ENCODE measurements around the gene HOOK2. TPM values are rescaled to one million over a fixed set of nuclear protein-coding genes. Genes with fewer than 3 reads are reported as not detected.

The HOOK2 gene
- total and polyA plus RNA-seq, 2 of the 4 experiments (the other 2 are of a cell fraction), result 7.5 to 21.6 TPM

DNA sequence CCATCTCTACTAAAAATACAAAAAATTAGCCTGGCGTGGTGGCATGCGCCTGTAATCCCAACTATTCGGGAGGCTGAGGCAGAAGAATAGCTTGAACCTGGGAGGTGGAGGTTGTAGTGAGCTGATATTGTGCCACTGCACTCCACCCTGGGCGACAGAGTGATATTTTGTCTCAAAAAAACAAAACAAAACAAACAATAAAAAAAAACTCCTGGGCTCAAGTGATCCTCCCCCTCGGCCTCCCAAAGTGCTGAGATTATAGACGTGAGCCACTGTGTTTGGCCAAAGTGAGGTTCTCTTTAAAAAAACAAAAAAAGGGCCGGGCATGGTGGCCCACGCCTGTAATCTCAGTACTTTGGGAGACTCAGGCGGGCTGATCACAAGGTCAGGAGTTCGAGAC lies 12.1 kb upstream of the HOOK2 start:
- BruUV-seq (replicated peaks), result no TSS peak
- no peaks in the 10 kb centered on the region for H3K9me3 ChIP-seq (ENCODE audit: control insufficient read depth, insufficient read depth, low read length)
- 89% methylated on average over 4 of the region's 10 CpGs; no CpG with 5 or more reads in 1 of the 2 experiments for WGBS, 2 experiments (ENCODE audit: extremely low coverage in 2 of 2, insufficient read length in 1 of 2)
- H3K56ac ChIP-seq (ENCODE audit: extremely low read depth, insufficient read depth, low read length), result no peak overlapping the region
- H3K4me1 ChIP-seq (ENCODE audit: control insufficient read depth, insufficient read depth, low read length), result peaks cover 46% of the 10 kb centered on the region
- H2BK15ac ChIP-seq (ENCODE audit: low read depth, low read length), result no peak overlapping the region
- ATAC-seq (ENCODE audit: low read depth) (no peak), DNase-seq (no peak)
- no peak overlapping the region for H2AK5ac ChIP-seq (ENCODE audit: low read depth, low read length)
- dilution Hi-C loops (cut with HindIII; ENCODE audit: low sequenced_read_pairs, unreplicated experiment) (no loop called here), in situ Hi-C loops (cut with MboI; ENCODE audit: low sequenced_read_pairs) (loop anchor here (25.0 kb wide), 1 partner anchor 1050 kb away; no protein-coding TSS in a partner anchor), intact Hi-C loops (cut with micrococcal nuclease) (no loop called here)
- no peak overlapping the region for H2AK9ac ChIP-seq (replicated peaks; ENCODE audit: low read depth, low read length, poor library complexity)
- H3K18ac ChIP-seq (ENCODE audit: low read depth, low read length), result no peak overlapping the region
- H3K79me1 ChIP-seq (ENCODE audit: low read depth in 1 of 2, low read length in 2 of 2), result peaks cover 0 to 35% of the 10 kb centered on the region in 2 experiments; a peak in 2 of 4 replicates
- ChIA-PET POLR2A (ENCODE audit: unreplicated experiment) (no interaction called here), CTCF (interaction anchor here (1.1 kb wide), 1 partner anchor 21 kb away, joined by 3 read pairs; no protein-coding TSS in a partner anchor)
- no peak overlapping the region for H3K4ac ChIP-seq (ENCODE audit: low read depth, low read length)
- no peak overlapping the region for H2BK20ac ChIP-seq (ENCODE audit: low read depth, low read length)
- H3K9ac ChIP-seq (ENCODE audit: low read depth, low read length), result no peak overlapping the region
- H2AFZ ChIP-seq (replicated peaks; ENCODE audit: low read length, poor library complexity), result no peak overlapping the region
- H3K27ac ChIP-seq (ENCODE audit: insufficient read depth, low read length), result no peak overlapping the region
- H3K14ac ChIP-seq (replicated peaks; ENCODE audit: low read depth, low read length), result no peak overlapping the region
- no peak overlapping the region for H3K23ac ChIP-seq (ENCODE audit: low read depth, low read length)
- H4K91ac ChIP-seq (ENCODE audit: insufficient read depth, low read depth, low read length), result no peak overlapping the region
- peaks cover 17% of the 10 kb centered on the region for H3K9me1 ChIP-seq (ENCODE audit: insufficient read depth, low read length)
- H3K27me3 ChIP-seq (ENCODE audit: control insufficient read depth, insufficient read depth, low read length), result no peaks in the 10 kb centered on the region
- no peak overlapping the region for H2BK5ac ChIP-seq (ENCODE audit: low read depth, low read length, poor library complexity, severe bottlenecking)
- no peak overlapping the region for H4K5ac ChIP-seq (ENCODE audit: low read depth, low read length)
- no peaks in the 10 kb centered on the region for H3K36me3 ChIP-seq (ENCODE audit: control insufficient read depth, insufficient read depth, low read length)
- no peak overlapping the region for H2BK120ac ChIP-seq (ENCODE audit: low read depth, low read length)
- TF ChIP-seq RFX5 (IDR thresholded peaks at IDR 0.05; ENCODE audit: low read depth, low read length) (no peak), CTCF (conservative IDR thresholded peaks at IDR 0.05; ENCODE audit: low read depth, low read length) (no peak), USF2 (IDR thresholded peaks at IDR 0.05; ENCODE audit: low read depth, low read length) (no peak), POLR2A (IDR thresholded peaks at IDR 0.05; ENCODE audit: low read depth, low read length) (no peak; the same call in 1 of the 2 replicates), SMC3 (IDR thresholded peaks at IDR 0.05; ENCODE audit: low read depth, low read length) (no peak), CHD1 (IDR thresholded peaks at IDR 0.05; ENCODE audit: low read depth, low read length) (no peak), RCOR1 (IDR thresholded peaks at IDR 0.05; ENCODE audit: insufficient replicate concordance, low read length) (no peak), BHLHE40 (IDR thresholded peaks at IDR 0.05; ENCODE audit: low read depth, low read length) (no peak), RAD21 (IDR thresholded peaks at IDR 0.05; ENCODE audit: low read length) (no peak), FOS (IDR thresholded peaks at IDR 0.05; ENCODE audit: low read depth, low read length) (no peak)
- H4K20me1 ChIP-seq (ENCODE audit: insufficient read depth, low read length), result peaks cover 12% of the 10 kb centered on the region
- no peak overlapping the region for H3K4me3 ChIP-seq (ENCODE audit: insufficient read depth, low read depth, low read length)
- H3K4me2 ChIP-seq (ENCODE audit: low read depth, low read length), result no peak overlapping the region
- no peak overlapping the region for H4K8ac ChIP-seq (ENCODE audit: low read depth in 2 of 2, low read length in 2 of 2)
